Adrenal gland (tissue), 5 donors: Measurements from ENCODE around the gene LHPP.

Experiments used
- CTCF ChIP-seq, 6 experiments: fragments of 450-650 bp in 4 of 6; fragments of 200-600 bp in 2 of 6; sonication (generic) in 1 of 6; IDR thresholded peaks; 1 replicate in 5 of 6; 2 replicates in 1 of 6; pipeline versions ENCODE4 v1.5.1 to v1.8.0; 2016 to 2021; ENCODE audit warnings: antibody characterized with exemption in 6 of 6, mild to moderate bottlenecking in 2 of 6, moderate library complexity in 1 of 6
- POLR2A ChIP-seq, 2 donors: fragments of 450-650 bp; IDR thresholded peaks; one replicate each; pipeline ENCODE4 v1.6.1; 2017; ENCODE audit warnings: antibody characterized with exemption in 2 of 2, mild to moderate bottlenecking in 2 of 2, moderate library complexity in 1 of 2
- donor health status: DM: no; HTN: no; CAD: no.

- TF ChIP-seq POLR2A (IDR thresholded peaks at IDR 0.05), result no peak
- TF ChIP-seq CTCF (IDR thresholded peaks at IDR 0.05), result no peak
Observed at GRCh38 chr10:124480860-124481259, 19.2 kb downstream of the LHPP start.
